Chondrocyte (in vitro differentiated cells): ENCODE results near the gene PPP6R2. TPM values are rescaled to one million over a fixed set of nuclear protein-coding genes. Genes with fewer than 3 reads are reported as not detected.

Source experiments
- DNase-seq: peaks from one replicate; pipeline ENCODE4 v3.0.0; 2021; ENCODE audit warnings: mixed read lengths, low spot score
- H3K27ac Mint-ChIP-seq: one replicate; pipeline ENCODE4 v1.8.0; 2021; ENCODE audit warnings: mild to moderate bottlenecking, moderate library complexity, mixed read lengths; ENCODE audit not compliant: unreplicated experiment
- H3K27me3 Mint-ChIP-seq: 2 replicates; pipeline ENCODE4 v1.8.0; 2021; ENCODE audit warnings: low read depth, mixed read lengths
- H3K36me3 Mint-ChIP-seq: 2 replicates; pipeline ENCODE4 v1.8.0; 2021; ENCODE audit warnings: low read depth, mixed read lengths
- H3K4me1 Mint-ChIP-seq: 2 replicates; pipeline ENCODE4 v1.8.0; 2021; ENCODE audit warnings: low read depth, mild to moderate bottlenecking, mixed read lengths
- H3K4me3 Mint-ChIP-seq: one replicate; pipeline ENCODE4 v1.8.0; 2021; ENCODE audit warnings: mild to moderate bottlenecking, moderate library complexity, mixed read lengths; ENCODE audit not compliant: unreplicated experiment
- H3K9me3 Mint-ChIP-seq: 2 replicates; pipeline ENCODE4 v1.8.0; 2021; ENCODE audit warnings: low read depth, mixed read lengths
- CTCF ChIP-seq: fragments of 200-600 bp; sonication (generic); IDR thresholded peaks from 2 replicates; pipeline ENCODE4 v1.5.0; 2021; ENCODE audit warnings: antibody characterized with exemption, mild to moderate bottlenecking, moderate library complexity
- total RNA-seq: library from RNA; stranded (reverse); gene quantifications from 3 replicates; pipeline ENCODE4 v1.2.1, GENCODE V29; 2021

Gene PPP6R2
- total RNA-seq, 1 donor from 2014 or later: 47.1 TPM

GRCh38 chr22:50444663-50445062 lies 101.5 kb downstream of the PPP6R2 start:
- H3K27me3 Mint-ChIP-seq: no peaks in the 10 kb centered on the region
- no peak overlapping the region for H3K27ac Mint-ChIP-seq
- no peak for TF ChIP-seq CTCF
- no peak for DNase-seq
- H3K36me3 Mint-ChIP-seq: peaks cover 13% of the 10 kb centered on the region
- H3K4me1 Mint-ChIP-seq: peaks cover 17% of the 10 kb centered on the region
- no peaks in the 10 kb centered on the region for H3K9me3 Mint-ChIP-seq
- H3K4me3 Mint-ChIP-seq: no peak overlapping the region

GRCh38 chr22:50445071-50445879 lies 102.1 kb downstream of the PPP6R2 start:
- no peaks in the 10 kb centered on the region for H3K27me3 Mint-ChIP-seq
- H3K27ac Mint-ChIP-seq: peak overlapping the region; percentile 74
- H3K36me3 Mint-ChIP-seq: peaks cover 13% of the 10 kb centered on the region
- no peaks in the 10 kb centered on the region for H3K9me3 Mint-ChIP-seq
- no peak overlapping the region for H3K4me3 Mint-ChIP-seq
- H3K4me1 Mint-ChIP-seq: peaks cover 17% of the 10 kb centered on the region
- no peak for TF ChIP-seq CTCF
- DNase-seq: no peak

GRCh38 chr22:50445880-50446707 lies 103.0 kb downstream of the PPP6R2 start:
- Mint-ChIP-seq H3K36me3 (peaks cover 15% of the 10 kb centered on the region), H3K27ac (no peak overlapping the region), H3K27me3 (no peaks in the 10 kb centered on the region), H3K4me1 (peaks cover 17% of the 10 kb centered on the region), H3K9me3 (no peaks in the 10 kb centered on the region), H3K4me3 (no peak overlapping the region)
- no peak for TF ChIP-seq CTCF
- no peak for DNase-seq

GRCh38 chr22:50446708-50447575 lies 103.8 kb downstream of the PPP6R2 start:
- Mint-ChIP-seq H3K4me3 (no peak overlapping the region), H3K9me3 (no peaks in the 10 kb centered on the region), H3K27ac (no peak overlapping the region), H3K27me3 (no peaks in the 10 kb centered on the region), H3K4me1 (peaks cover 17% of the 10 kb centered on the region), H3K36me3 (peaks cover 18% of the 10 kb centered on the region)
- TF ChIP-seq CTCF: no peak
- DNase-seq: no peak
